ENCODE results near the gene HSPBAP1. TPM values are rescaled to one million over a fixed set of nuclear protein-coding genes. Genes with fewer than 3 reads are reported as not detected.
"Not testable (repeated sequence)": the region's sequence is repeated elsewhere in the genome, so short reads cannot be mapped to it uniquely, and the experiment has no call there.

Gene HSPBAP1
- total RNA-seq, 2 experiments from 2014 or later: 7.7 to 8.4 TPM

GRCh38 chr3:122743581-122744120 lies 50.0 kb downstream of the HSPBAP1 start:
- no peak overlapping the region for H3K27ac Mint-ChIP-seq
- no peaks in the 10 kb centered on the region for H3K9me3 Mint-ChIP-seq (ENCODE audit: low read depth)
- no peak overlapping the region for H3K4me3 Mint-ChIP-seq
- CTCF ChIA-PET: interaction anchor here (1.1 kb wide), 1 partner anchor 12 kb away, joined by 7 read pairs; no protein-coding TSS in a partner anchor
- H3K36me3 Mint-ChIP-seq: peaks cover 52% of the 10 kb centered on the region
- no peak for ATAC-seq
- peaks cover 9% of the 10 kb centered on the region for H3K4me1 Mint-ChIP-seq
- H3K27me3 Mint-ChIP-seq: no peaks in the 10 kb centered on the region
- DNase-seq: no peak

- CTCF ChIA-PET: no interaction called here
- ATAC-seq: no peak
- H3K4me3 Mint-ChIP-seq: no peak overlapping the region
- H3K27me3 Mint-ChIP-seq: no peaks in the 10 kb centered on the region
- H3K4me1 Mint-ChIP-seq: peaks cover 6% of the 10 kb centered on the region
- H3K9me3 Mint-ChIP-seq (ENCODE audit: low read depth): no peaks in the 10 kb centered on the region
- DNase-seq: no peak
- H3K36me3 Mint-ChIP-seq: peaks cover 48% of the 10 kb centered on the region
- H3K27ac Mint-ChIP-seq: no peak overlapping the region
Measured at GRCh38 chr3:122742234-122742633, 51.4 kb downstream of the HSPBAP1 start.

GRCh38 chr3:122739172-122739571 lies 54.5 kb downstream of the HSPBAP1 start:
- Mint-ChIP-seq H3K4me1 (peaks cover 6% of the 10 kb centered on the region), H3K4me3 (no peak overlapping the region), H3K27me3 (no peaks in the 10 kb centered on the region), H3K9me3 (ENCODE audit: low read depth) (no peaks in the 10 kb centered on the region), H3K36me3 (peaks cover 36% of the 10 kb centered on the region), H3K27ac (no peak overlapping the region)
- ATAC-seq (no peak), DNase-seq (no peak)
- CTCF ChIA-PET: interaction anchor here (1.1 kb wide), 1 partner anchor 16 kb away, joined by 3 read pairs; no protein-coding TSS in a partner anchor

- ATAC-seq; DNase-seq; H3K27ac Mint-ChIP-seq; H3K27me3 Mint-ChIP-seq; H3K4me1 Mint-ChIP-seq; H3K4me3 Mint-ChIP-seq; H3K9me3 Mint-ChIP-seq (ENCODE audit: low read depth): not testable (repeated sequence)
- peaks cover 44% of the 10 kb centered on the region for H3K36me3 Mint-ChIP-seq
- CTCF ChIA-PET: interaction anchor here (0.8 to 1.3 kb wide), 2 partner anchors 13 to 22 kb away, joined by 3 read pairs; no protein-coding TSS in a partner anchor
Measured at GRCh38 chr3:122732682-122733525, 60.7 kb downstream of the HSPBAP1 start.

- DNase-seq: no peak
- Mint-ChIP-seq H3K4me1 (no peaks in the 10 kb centered on the region), H3K36me3 (peaks cover 60% of the 10 kb centered on the region), H3K27me3 (no peaks in the 10 kb centered on the region), H3K9me3 (ENCODE audit: low read depth) (no peaks in the 10 kb centered on the region), H3K27ac (no peak overlapping the region), H3K4me3 (no peak overlapping the region)
- CTCF ChIA-PET: no interaction called here
- no peak for ATAC-seq
Measured at GRCh38 chr3:122730240-122730639, 63.4 kb downstream of the HSPBAP1 start.

GRCh38 chr3:122728756-122729514 lies 64.7 kb downstream of the HSPBAP1 start:
- CTCF ChIA-PET: no interaction called here
- Mint-ChIP-seq H3K27me3 (no peaks in the 10 kb centered on the region), H3K9me3 (ENCODE audit: low read depth) (no peaks in the 10 kb centered on the region), H3K4me3 (no peak overlapping the region), H3K36me3 (peaks cover 65% of the 10 kb centered on the region), H3K27ac (no peak overlapping the region), H3K4me1 (no peaks in the 10 kb centered on the region)
- no peak for ATAC-seq
- no peak for DNase-seq

- Mint-ChIP-seq H3K36me3 (peaks cover 70% of the 10 kb centered on the region), H3K27me3 (no peaks in the 10 kb centered on the region), H3K27ac (no peak overlapping the region), H3K9me3 (ENCODE audit: low read depth) (no peaks in the 10 kb centered on the region), H3K4me3 (no peak overlapping the region), H3K4me1 (no peaks in the 10 kb centered on the region)
- CTCF ChIA-PET: interaction anchor here (1.0 kb wide), 1 partner anchor 44 kb away, joined by 3 read pairs; no protein-coding TSS in a partner anchor
- ATAC-seq: no peak
- DNase-seq: no peak
Measured at GRCh38 chr3:122728186-122728585, 65.4 kb downstream of the HSPBAP1 start.

- CTCF ChIA-PET: interaction anchor here (1.0 kb wide), 1 partner anchor 45 kb away, joined by 3 read pairs; no protein-coding TSS in a partner anchor
- Mint-ChIP-seq H3K27ac (no peak overlapping the region), H3K27me3 (no peaks in the 10 kb centered on the region), H3K4me3 (no peak overlapping the region), H3K36me3 (peaks cover 71% of the 10 kb centered on the region), H3K4me1 (no peaks in the 10 kb centered on the region), H3K9me3 (ENCODE audit: low read depth) (no peaks in the 10 kb centered on the region)
- DNase-seq: no peak
- ATAC-seq: no peak
Measured at GRCh38 chr3:122727766-122728165, 65.9 kb downstream of the HSPBAP1 start.

GRCh38 chr3:122727294-122727693 lies 66.3 kb downstream of the HSPBAP1 start:
- H3K36me3 Mint-ChIP-seq: peaks cover 72% of the 10 kb centered on the region
- DNase-seq: no peak
- H3K27me3 Mint-ChIP-seq: no peaks in the 10 kb centered on the region
- ATAC-seq: no peak
- CTCF ChIA-PET: interaction anchor here (1.0 kb wide), 1 partner anchor 45 kb away, joined by 3 read pairs; no protein-coding TSS in a partner anchor
- H3K4me1 Mint-ChIP-seq: no peaks in the 10 kb centered on the region
- H3K4me3 Mint-ChIP-seq: no peak overlapping the region
- H3K27ac Mint-ChIP-seq: no peak overlapping the region
- no peaks in the 10 kb centered on the region for H3K9me3 Mint-ChIP-seq (ENCODE audit: low read depth)

GRCh38 chr3:122725106-122725505 lies 68.5 kb downstream of the HSPBAP1 start:
- DNase-seq (no peak), ATAC-seq (no peak)
- no peaks in the 10 kb centered on the region for H3K4me1 Mint-ChIP-seq
- CTCF ChIA-PET: no interaction called here
- H3K9me3 Mint-ChIP-seq (ENCODE audit: low read depth): no peaks in the 10 kb centered on the region
- no peaks in the 10 kb centered on the region for H3K27me3 Mint-ChIP-seq
- no peak overlapping the region for H3K4me3 Mint-ChIP-seq
- H3K36me3 Mint-ChIP-seq: peaks cover 76% of the 10 kb centered on the region
- no peak overlapping the region for H3K27ac Mint-ChIP-seq

GRCh38 chr3:122719273-122719921 lies 74.2 kb downstream of the HSPBAP1 start:
- H3K9me3 Mint-ChIP-seq (ENCODE audit: low read depth): no peaks in the 10 kb centered on the region
- no peaks in the 10 kb centered on the region for H3K4me1 Mint-ChIP-seq
- no peak overlapping the region for H3K27ac Mint-ChIP-seq
- ATAC-seq (no peak), DNase-seq (no peak)
- CTCF ChIA-PET: no interaction called here
- no peaks in the 10 kb centered on the region for H3K27me3 Mint-ChIP-seq
- H3K36me3 Mint-ChIP-seq: peaks cover 84% of the 10 kb centered on the region
- H3K4me3 Mint-ChIP-seq: no peak overlapping the region

GRCh38 chr3:122716667-122717066 lies 77.0 kb downstream of the HSPBAP1 start:
- H3K4me3 Mint-ChIP-seq: no peak overlapping the region
- no peak for DNase-seq
- no peak for ATAC-seq
- H3K9me3 Mint-ChIP-seq (ENCODE audit: low read depth): no peaks in the 10 kb centered on the region
- CTCF ChIA-PET: interaction anchor here (0.6 to 1.0 kb wide), 2 partner anchors 248 to 308 kb away, joined by 3 read pairs; no protein-coding TSS in a partner anchor
- no peak overlapping the region for H3K27ac Mint-ChIP-seq
- H3K36me3 Mint-ChIP-seq: peaks cover 85% of the 10 kb centered on the region
- peaks cover 4% of the 10 kb centered on the region for H3K4me1 Mint-ChIP-seq
- no peaks in the 10 kb centered on the region for H3K27me3 Mint-ChIP-seq

- peaks cover 86% of the 10 kb centered on the region for H3K36me3 Mint-ChIP-seq
- peaks cover 27% of the 10 kb centered on the region for H3K4me1 Mint-ChIP-seq
- DNase-seq (no peak), ATAC-seq (no peak)
- H3K4me3 Mint-ChIP-seq: no peak overlapping the region
- H3K27me3 Mint-ChIP-seq: no peaks in the 10 kb centered on the region
- H3K9me3 Mint-ChIP-seq (ENCODE audit: low read depth): no peaks in the 10 kb centered on the region
- peak overlapping the region; percentile 26 for H3K27ac Mint-ChIP-seq
- CTCF ChIA-PET: no interaction called here
Measured at GRCh38 chr3:122714273-122714672, 79.4 kb downstream of the HSPBAP1 start.

All from activated CD8-positive, alpha-beta memory T cell treated with anti-CD3 and anti-CD28 coated beads, Interleukin-2, amount 10 ng/mL, durations not matched to agents 7 days and 5 days (primary cell).